Epithelial cell of proximal tubule (primary cell): ENCODE results near the gene OPCML. TPM values are rescaled to one million over a fixed set of nuclear protein-coding genes. Genes with fewer than 3 reads are reported as not detected.

Experiments
- DNase-seq: peaks from one replicate; pipeline ENCODE4 v3.0.0-alpha.2; 2011; ENCODE audit warnings: low read depth
- H3K4me3 ChIP-seq: 2 replicates; pipeline ENCODE4 v1.5.1; 2011; ENCODE audit warnings: low read depth, mild to moderate bottlenecking, low read length
- CTCF ChIP-seq: conservative IDR thresholded peaks from 2 replicates; pipeline ENCODE4 v1.5.1; 2012; ENCODE audit warnings: low read depth, mild to moderate bottlenecking, low read length
- total RNA-seq: library from RNA; depleted of rRNA; stranded (reverse); fragments of >200 nt; gene quantifications from 2 replicates; pipeline ENCODE4 v1.2.3, GENCODE V29; 2015

Gene OPCML
- total RNA-seq, 1 donor from 2014 or later = not detected

GRCh38 chr11:132658696-132659095 is 873.6 kb downstream of the OPCML start:
- TF ChIP-seq CTCF = no peak
- DNase-seq = no peak
- H3K4me3 ChIP-seq = no peak overlapping the region

DNA sequence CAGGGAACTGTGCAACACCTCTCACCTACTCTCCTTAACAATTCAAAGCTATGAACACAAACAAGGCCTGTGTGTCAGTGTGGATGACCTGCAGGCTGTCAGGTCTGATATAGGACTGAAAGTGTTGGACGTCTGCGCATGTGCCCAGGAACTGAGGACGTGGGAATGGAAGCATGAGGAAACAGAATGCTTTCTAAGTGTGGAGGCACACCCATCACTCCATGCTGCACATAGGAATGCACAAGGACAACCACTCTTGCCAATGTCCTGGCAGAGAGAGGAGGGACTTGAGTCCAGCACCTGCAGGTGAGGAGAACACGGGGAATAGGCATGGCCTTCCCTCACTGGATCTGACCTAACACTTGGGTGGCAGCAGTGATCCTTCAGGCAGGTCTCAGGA is 874.3 kb downstream of the OPCML start:
- no peak for DNase-seq
- no peak for TF ChIP-seq CTCF
- no peak overlapping the region for H3K4me3 ChIP-seq

DNA sequence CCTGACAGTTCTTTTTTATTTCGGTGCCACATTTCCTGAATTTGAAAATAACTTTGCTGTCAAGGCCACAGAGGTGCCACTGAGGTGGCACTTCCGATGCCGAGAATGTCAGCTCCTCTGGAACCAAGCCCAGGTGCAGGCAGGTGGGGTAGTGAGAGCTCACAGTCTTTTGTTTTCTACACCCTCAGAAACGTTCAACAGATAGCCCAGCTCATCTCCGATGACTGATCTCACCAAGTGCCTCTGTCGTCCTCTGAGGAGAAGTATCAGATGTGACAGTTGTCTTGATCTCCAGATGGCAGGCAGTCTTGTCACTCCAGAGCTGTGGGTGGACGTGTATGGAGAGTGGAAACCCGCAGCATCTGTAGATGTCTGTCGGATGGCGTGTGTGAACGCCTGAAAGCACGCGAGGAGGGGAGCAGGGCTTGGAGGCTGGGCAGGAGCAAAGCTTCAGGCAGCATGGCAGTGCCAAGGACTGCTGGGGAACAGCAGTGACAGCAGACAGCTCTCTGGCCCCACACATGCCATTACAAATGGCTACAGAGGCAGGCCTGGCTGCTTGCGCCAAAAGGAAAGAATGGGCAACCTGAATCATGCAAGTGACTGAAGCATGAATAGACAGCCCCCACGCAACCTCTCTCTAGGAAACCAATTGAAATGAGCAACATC is 877.0 kb downstream of the OPCML start:
- H3K4me3 ChIP-seq = no peak overlapping the region
- TF ChIP-seq CTCF = no peak
- DNase-seq = no peak

GRCh38 chr11:132653237-132653636 is 879.1 kb downstream of the OPCML start:
- no peak for TF ChIP-seq CTCF

GRCh38 chr11:132650969-132651720 is 881.2 kb downstream of the OPCML start:
- TF ChIP-seq CTCF = no peak
- H3K4me3 ChIP-seq = no peak overlapping the region
- no peak for DNase-seq

More at GRCh38 chr11:132653237-132653636, 879.1 kb downstream of the OPCML start:
- no peak for DNase-seq
- H3K4me3 ChIP-seq = no peak overlapping the region

DNA sequence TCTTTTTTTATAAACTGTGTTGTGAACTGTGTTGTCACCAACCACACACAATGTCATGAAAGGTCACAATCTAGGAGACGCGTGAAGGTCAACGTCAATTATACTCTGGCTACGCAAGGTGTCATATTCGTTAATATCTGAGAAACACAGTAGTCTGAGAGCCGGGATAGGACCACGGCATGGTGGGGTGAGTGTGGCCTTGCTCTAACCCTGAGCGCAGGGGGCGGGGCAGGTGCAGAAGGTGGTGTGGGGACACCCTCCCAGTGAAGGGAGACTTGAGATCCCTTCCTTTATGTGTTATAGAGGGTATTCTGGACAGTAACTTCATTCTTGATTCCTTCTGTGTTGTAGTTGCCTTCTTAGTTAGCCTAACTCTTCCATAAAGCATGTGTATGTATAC is 883.0 kb downstream of the OPCML start:
- TF ChIP-seq CTCF = no peak
- no peak for DNase-seq
- no peak overlapping the region for H3K4me3 ChIP-seq

DNA sequence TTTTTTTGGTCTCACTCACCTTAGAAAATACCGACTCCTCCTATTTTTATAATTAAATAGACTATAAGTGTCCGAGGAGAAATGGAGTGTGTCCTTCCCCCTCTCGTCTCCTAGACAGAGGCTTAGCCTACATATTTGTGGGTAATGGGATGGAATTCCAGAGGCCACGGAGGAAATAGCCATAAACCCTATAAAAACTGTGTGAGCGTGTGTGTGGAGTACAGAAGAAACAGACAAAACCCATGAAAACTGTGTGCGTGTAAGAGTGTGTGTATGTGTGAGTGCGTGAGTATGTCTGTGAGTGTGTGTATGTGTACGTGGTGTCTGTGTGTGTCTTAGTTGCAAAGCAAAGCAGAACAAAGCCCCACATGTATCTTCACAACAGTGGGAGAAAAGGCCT is 883.5 kb downstream of the OPCML start:
- no peak for DNase-seq
- no peak overlapping the region for H3K4me3 ChIP-seq
- no peak for TF ChIP-seq CTCF
